GM12878 (cell line): ENCODE measurements around the gene PADI2. TPM values are rescaled to one million over a fixed set of nuclear protein-coding genes. Genes with fewer than 3 reads are reported as not detected.

Experiments used
- ATAC-seq: fragments of 200-7000 bp; cut with Tn5 transposase; 3 replicates; pipeline ENCODE4 v1.9.1; 2020; ENCODE audit warnings: mild to moderate bottlenecking, moderate library complexity
- BruUV-seq: library from RNA; stranded (reverse); fragments of 400-500 nt; replicated peaks from 2 replicates; lab custom pipeline; 2021; lab: Mats Ljungman, UMichigan
- CTCF ChIA-PET: fragments of 300-600 bp; sonication (Branson Sonifier 250); formaldehyde crosslinking; extraction: SDS; loops from one replicate; lab custom pipeline; 2021; ENCODE audit warnings: inconsistent platforms; lab: Yijun Ruan, JAX
- POLR2A ChIA-PET: fragments of 350-600 bp; formaldehyde crosslinking; extraction: SDS; loops from one replicate; lab custom pipeline; 2021; ENCODE audit warnings: inconsistent platforms; lab: Charles Lee
- RAD21 ChIA-PET: fragments of 300-600 bp; sonication (Branson Sonifier 250); formaldehyde crosslinking; loops from one replicate; lab custom pipeline; 2023; ENCODE audit warnings: antibody characterized with exemption; ENCODE audit not compliant: unreplicated experiment; lab: Charles Lee
- SMC1A ChIA-PET: fragments of 300-600 bp; sonication (Branson Sonifier 250); formaldehyde crosslinking; loops from one replicate; lab custom pipeline; 2023; ENCODE audit not compliant: unreplicated experiment, uncharacterized antibody; lab: Charles Lee
- DNase-seq: peaks from one replicate; pipeline ENCODE4 v3.0.0-alpha.2; 2011; ENCODE audit warnings: low read depth, low spot score
- FAIRE-seq: peaks from 3 replicates; lab custom pipeline; 2011; peaks lifted over from hg19 to GRCh38; lab: Jason Lieb, UNC
- H2AFZ ChIP-seq: 2 replicates; pipeline ENCODE4 v1.6.0; 2011; ENCODE audit warnings: low read depth, low read length, control low read depth; ENCODE audit not compliant: control insufficient read depth
- H3K27ac ChIP-seq: 2 replicates; pipeline ENCODE4 v1.5.1; 2011; ENCODE audit warnings: control low read depth; ENCODE audit not compliant: control insufficient read depth, insufficient read depth
- H3K27me3 ChIP-seq, 2 experiments: replicated peaks in 1 of 2; 2 replicates each; pipeline versions ENCODE4 v1.6.0 to v1.6.1; 2011; ENCODE audit warnings: low read length in 1 of 2; ENCODE audit not compliant: control insufficient read depth in 2 of 2, insufficient read depth in 2 of 2
- H3K36me3 ChIP-seq, 2 experiments: 2 replicates each; pipeline ENCODE4 v1.5.1; 2011; ENCODE audit warnings: low read length in 1 of 2; ENCODE audit not compliant: control insufficient read depth in 2 of 2, insufficient read depth in 2 of 2
- H3K4me1 ChIP-seq: 2 replicates; pipeline ENCODE4 v1.6.1; 2011; ENCODE audit warnings: mild to moderate bottlenecking, low read length, moderate library complexity, mixed read lengths; ENCODE audit not compliant: control insufficient read depth, insufficient read depth
- H3K4me2 ChIP-seq: 2 replicates; pipeline ENCODE4 v1.6.0; 2011; ENCODE audit warnings: control low read depth; ENCODE audit not compliant: control insufficient read depth, insufficient read depth
- H3K4me3 ChIP-seq: fragments of 200-600 bp; sonication (generic); 2 replicates; pipeline ENCODE4 v1.5.1; 2016
- H3K79me2 ChIP-seq: 2 replicates; pipeline ENCODE4 v1.6.0; 2011; ENCODE audit warnings: low read length; ENCODE audit not compliant: control insufficient read depth, insufficient read depth
- H3K9ac ChIP-seq: 2 replicates; pipeline ENCODE4 v1.8.0; 2011; ENCODE audit warnings: low read length, control low read depth, mixed read lengths; ENCODE audit not compliant: control insufficient read depth, insufficient read depth
- H3K9me3 ChIP-seq: replicated peaks from 3 replicates; pipeline ENCODE4 v1.5.1; 2011; ENCODE audit warnings: mild to moderate bottlenecking, low read length; ENCODE audit not compliant: control insufficient read depth, insufficient read depth
- H4K20me1 ChIP-seq: 2 replicates; pipeline ENCODE4 v1.6.0; 2011; ENCODE audit not compliant: control insufficient read depth, insufficient read depth
- BRCA1 ChIP-seq: IDR thresholded peaks from 2 replicates; pipeline ENCODE4 v1.6.1; 2011; ENCODE audit warnings: low read depth, low read length, improper control_type of control experiment
- PAX5 ChIP-seq: IDR thresholded peaks from 2 replicates; pipeline ENCODE4 v1.6.1; 2011; ENCODE audit warnings: low read depth, low read length, borderline replicate concordance
- PKNOX1 ChIP-seq: fragments of 450-650 bp; IDR thresholded peaks from 2 replicates; pipeline ENCODE4 v1.6.1; 2016; ENCODE audit warnings: mild to moderate bottlenecking
- PML ChIP-seq: IDR thresholded peaks from 2 replicates; pipeline ENCODE4 v1.6.1; 2012; ENCODE audit warnings: low read length, inconsistent platforms
- STAT1 ChIP-seq: fragments of 450-650 bp; conservative IDR thresholded peaks from 2 replicates; pipeline ENCODE4 v1.6.1; 2014; ENCODE audit warnings: antibody characterized with exemption, mild to moderate bottlenecking
- USF2 ChIP-seq: IDR thresholded peaks from 2 replicates; pipeline ENCODE4 v1.6.1; 2011; ENCODE audit warnings: low read depth, low read length, improper control_type of control experiment, borderline replicate concordance
- ZBED1 ChIP-seq: IDR thresholded peaks from 2 replicates; pipeline ENCODE4 v1.6.1; 2016; ENCODE audit warnings: borderline replicate concordance
- ZBTB40 ChIP-seq: fragments of 450-650 bp; IDR thresholded peaks from 2 replicates; pipeline ENCODE4 v1.6.1; 2016; ENCODE audit warnings: mild to moderate bottlenecking, moderate library complexity, borderline replicate concordance
- ZNF24 ChIP-seq: fragments of 450-650 bp; IDR thresholded peaks from 2 replicates; pipeline ENCODE4 v1.6.1; 2017; ENCODE audit warnings: antibody characterized with exemption, mild to moderate bottlenecking
- WGBS: methylation state at CpG from one replicate; pipeline ENCODE4 v1.1.6; 2016; ENCODE audit warnings: low lambda C conversion rate; ENCODE audit not compliant: insufficient replicate concordance, insufficient coverage; ENCODE audit errors: missing lambda C conversion rate; 5-methylcytosine and 5-hydroxymethylcytosine counted together
- in situ Hi-C: fragments of 300-500 bp; cut with MboI; formaldehyde crosslinking; loops from 9 replicates; pipeline ENCODE4 v1.14.3; 2018; ENCODE audit warnings: mixed read lengths
- intact Hi-C: fragments of 100-400 bp; cut with micrococcal nuclease; formaldehyde crosslinking; loops from one replicate; pipeline ENCODE4 v1.14.2; 2022; ENCODE audit not compliant: unreplicated experiment
- polyA plus RNA-seq, 11 experiments: library from polyadenylated mRNA; depleted of rRNA in 4 of 11; unstranded in 6 of 11; stranded (reverse) in 5 of 11; fragments of >200 nt; fragmentation: Nextera tagmentation in 4 of 11; fragmentation: Illumina TruSeq in 1 of 11; extraction: Ambion mirVana in 4 of 11; extraction: Trizol in 1 of 11; gene quantifications; 1 replicate in 1 of 11; 2 replicates in 10 of 11; pipeline versions ENCODE4 v1.2.1 to v1.2.3, GENCODE V29; 2011 to 2016; ENCODE audit warnings: inconsistent platforms in 2 of 11, missing spikeins in 2 of 11, low read depth in 1 of 11
- total RNA-seq, 4 experiments: library from RNA; depleted of rRNA in 3 of 4; stranded (reverse); fragments of >200 nt in 3 of 4; fragmentation: Illumina TruSeq in 1 of 4; extraction: Trizol in 1 of 4; gene quantifications; 2 replicates each; pipeline versions ENCODE4 v1.2.1 to v1.2.3, GENCODE V29; 2013 to 2021
- TF ChIP-seq, protein P1 (sequence below): IDR thresholded peaks from 2 replicates; pipeline ENCODE4 v1.6.1; 2011; ENCODE audit warnings: mild to moderate bottlenecking, low read depth, low read length, moderate library complexity; ENCODE audit not compliant: insufficient replicate concordance
- TF ChIP-seq, protein P2 (sequence below): fragments of 150-350 bp; IDR thresholded peaks from 2 replicates; pipeline ENCODE4 v1.6.1; 2016; ENCODE audit warnings: low read depth, low read length

The PADI2 gene
- total and polyA plus RNA-seq, 10 of the 15 experiments (the other 5 are each of a cell fraction or from before 2014, with no cell fraction given), result 0.05 to 3.0 (median 0.10) TPM; not detected in 1

DNA sequence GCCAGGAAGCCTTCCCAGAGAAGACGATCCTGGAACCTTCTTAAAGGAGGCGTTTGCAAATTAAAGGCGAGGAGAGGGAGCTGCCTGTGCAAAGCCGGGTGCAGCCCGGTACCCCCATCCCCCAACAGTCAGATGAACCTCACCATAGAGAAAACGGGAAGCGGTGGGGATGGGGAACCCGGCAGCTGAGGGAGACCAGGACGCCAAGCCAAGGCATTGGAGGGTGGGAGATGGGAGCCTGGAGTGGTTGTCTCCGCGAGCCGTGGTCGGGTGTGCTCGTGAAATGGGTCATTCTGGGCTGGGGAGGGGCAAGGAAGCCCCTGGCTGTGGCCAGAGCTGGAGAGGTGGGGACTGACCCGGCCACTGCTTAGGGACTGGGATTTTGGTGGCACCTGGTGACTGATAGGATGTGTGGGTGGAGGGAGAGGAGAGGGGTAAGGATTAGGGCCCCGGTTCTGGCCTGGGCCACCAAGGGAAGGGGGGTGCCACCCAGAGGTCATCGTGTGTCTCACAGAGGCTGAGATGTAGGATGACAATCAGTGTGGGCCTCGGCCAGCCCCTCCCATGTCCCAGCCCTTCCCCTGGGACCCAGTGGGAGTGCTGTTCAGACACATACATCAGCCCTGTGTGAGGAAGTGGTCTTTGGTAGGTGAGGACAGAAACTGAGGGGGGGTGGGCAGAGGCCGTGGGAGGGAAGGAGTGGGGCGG is 676 bp upstream of the PADI2 start:
- Histone ChIP-seq H3K4me3 (peak overlapping the region; percentile 63), H3K27me3 (peaks cover 9 to 11% of the 10 kb centered on the region in 2 experiments; a peak in 3 of 4 replicates), H3K9me3 (no peaks in the 10 kb centered on the region), H3K27ac (no peak overlapping the region), H3K4me2 (peak overlapping the region; percentile 69), H3K4me1 (peaks cover 8% of the 10 kb centered on the region; the same call in 1 of the 2 replicates), H3K9ac (no peak overlapping the region), H3K36me3 (no peaks in the 10 kb centered on the region), H3K79me2 (no peaks in the 10 kb centered on the region), H2AFZ (peak overlapping the region; percentile 46), H4K20me1 (no peaks in the 10 kb centered on the region)
- in situ Hi-C loops (loop anchor here (5.0 kb wide), 2 partner anchors 58 to 212 kb away; no protein-coding TSS in a partner anchor), intact Hi-C loops (loop anchor here (1.0 to 5.0 kb wide), 2 partner anchors 43 to 61 kb away; no protein-coding TSS in a partner anchor)
- FAIRE-seq (no peak), DNase-seq (peak; percentile 42), ATAC-seq (peak; percentile 80)
- no TSS peak for BruUV-seq
- ChIA-PET POLR2A (interaction anchor here (0.6 to 3.9 kb wide), 10 partner anchors 9 to 110 kb away, joined by 3 to 23 read pairs (median 6); no protein-coding TSS in a partner anchor), CTCF (interaction anchor here (0.7 to 12.1 kb wide), 11 partner anchors 10 to 217 kb away, joined by 3 to 315 read pairs (median 4); no protein-coding TSS in a partner anchor), SMC1A (interaction anchor here (1.2 to 12.4 kb wide), 11 partner anchors 9 to 216 kb away, joined by 3 to 236 read pairs (median 8); no protein-coding TSS in a partner anchor), RAD21 (interaction anchor here (0.6 to 9.7 kb wide), 17 partner anchors 9 to 126 kb away, joined by 3 to 186 read pairs (median 5); no protein-coding TSS in a partner anchor)
- 19% methylated on average over 19 of the region's 20 CpGs for WGBS
- TF ChIP-seq, protein P1, sequence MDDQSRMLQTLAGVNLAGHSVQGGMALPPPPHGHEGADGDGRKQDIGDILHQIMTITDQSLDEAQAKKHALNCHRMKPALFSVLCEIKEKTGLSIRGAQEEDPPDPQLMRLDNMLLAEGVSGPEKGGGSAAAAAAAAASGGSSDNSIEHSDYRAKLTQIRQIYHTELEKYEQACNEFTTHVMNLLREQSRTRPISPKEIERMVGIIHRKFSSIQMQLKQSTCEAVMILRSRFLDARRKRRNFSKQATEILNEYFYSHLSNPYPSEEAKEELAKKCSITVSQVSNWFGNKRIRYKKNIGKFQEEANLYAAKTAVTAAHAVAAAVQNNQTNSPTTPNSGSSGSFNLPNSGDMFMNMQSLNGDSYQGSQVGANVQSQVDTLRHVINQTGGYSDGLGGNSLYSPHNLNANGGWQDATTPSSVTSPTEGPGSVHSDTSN, result no peak
- TF ChIP-seq PAX5, result peak; percentile 28; the same call in 1 of the 2 replicates
- TF ChIP-seq, protein P2, sequence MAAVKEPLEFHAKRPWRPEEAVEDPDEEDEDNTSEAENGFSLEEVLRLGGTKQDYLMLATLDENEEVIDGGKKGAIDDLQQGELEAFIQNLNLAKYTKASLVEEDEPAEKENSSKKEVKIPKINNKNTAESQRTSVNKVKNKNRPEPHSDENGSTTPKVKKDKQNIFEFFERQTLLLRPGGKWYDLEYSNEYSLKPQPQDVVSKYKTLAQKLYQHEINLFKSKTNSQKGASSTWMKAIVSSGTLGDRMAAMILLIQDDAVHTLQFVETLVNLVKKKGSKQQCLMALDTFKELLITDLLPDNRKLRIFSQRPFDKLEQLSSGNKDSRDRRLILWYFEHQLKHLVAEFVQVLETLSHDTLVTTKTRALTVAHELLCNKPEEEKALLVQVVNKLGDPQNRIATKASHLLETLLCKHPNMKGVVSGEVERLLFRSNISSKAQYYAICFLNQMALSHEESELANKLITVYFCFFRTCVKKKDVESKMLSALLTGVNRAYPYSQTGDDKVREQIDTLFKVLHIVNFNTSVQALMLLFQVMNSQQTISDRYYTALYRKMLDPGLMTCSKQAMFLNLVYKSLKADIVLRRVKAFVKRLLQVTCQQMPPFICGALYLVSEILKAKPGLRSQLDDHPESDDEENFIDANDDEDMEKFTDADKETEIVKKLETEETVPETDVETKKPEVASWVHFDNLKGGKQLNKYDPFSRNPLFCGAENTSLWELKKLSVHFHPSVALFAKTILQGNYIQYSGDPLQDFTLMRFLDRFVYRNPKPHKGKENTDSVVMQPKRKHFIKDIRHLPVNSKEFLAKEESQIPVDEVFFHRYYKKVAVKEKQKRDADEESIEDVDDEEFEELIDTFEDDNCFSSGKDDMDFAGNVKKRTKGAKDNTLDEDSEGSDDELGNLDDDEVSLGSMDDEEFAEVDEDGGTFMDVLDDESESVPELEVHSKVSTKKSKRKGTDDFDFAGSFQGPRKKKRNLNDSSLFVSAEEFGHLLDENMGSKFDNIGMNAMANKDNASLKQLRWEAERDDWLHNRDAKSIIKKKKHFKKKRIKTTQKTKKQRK, result no peak
- no peak for TF ChIP-seq ZBED1
- no peak for TF ChIP-seq PML
- TF ChIP-seq ZNF24, result no peak
- TF ChIP-seq ZBTB40, result no peak
- TF ChIP-seq STAT1, result no peak
- no peak for TF ChIP-seq USF2
- TF ChIP-seq PKNOX1, result no peak
- TF ChIP-seq BRCA1, result no peak
